ENCODE results near the gene SPX.

- TF ChIP-seq EZH2 (IDR thresholded peaks at IDR 0.05), result no peak
- TF ChIP-seq CTCF (IDR thresholded peaks at IDR 0.05), result no peak
- TF ChIP-seq EZH2phosphoT487 (IDR thresholded peaks at IDR 0.05), result no peak
Measured at GRCh38 chr12:21562859-21563258, 36.8 kb downstream of the SPX start.

Measured in neural progenitor cell (in vitro differentiated cells).